GM12872 (cell line): Measurements from ENCODE around the gene NFIA.

ENCODE experiments used
- TF ChIP-seq, protein P1 (sequence below): IDR thresholded peaks from 3 replicates; pipeline ENCODE4 v1.5.1; 2011; ENCODE audit warnings: low read depth, mild to moderate bottlenecking, low read length, moderate library complexity; ENCODE audit not compliant: insufficient read depth

Gene NFIA

DNA sequence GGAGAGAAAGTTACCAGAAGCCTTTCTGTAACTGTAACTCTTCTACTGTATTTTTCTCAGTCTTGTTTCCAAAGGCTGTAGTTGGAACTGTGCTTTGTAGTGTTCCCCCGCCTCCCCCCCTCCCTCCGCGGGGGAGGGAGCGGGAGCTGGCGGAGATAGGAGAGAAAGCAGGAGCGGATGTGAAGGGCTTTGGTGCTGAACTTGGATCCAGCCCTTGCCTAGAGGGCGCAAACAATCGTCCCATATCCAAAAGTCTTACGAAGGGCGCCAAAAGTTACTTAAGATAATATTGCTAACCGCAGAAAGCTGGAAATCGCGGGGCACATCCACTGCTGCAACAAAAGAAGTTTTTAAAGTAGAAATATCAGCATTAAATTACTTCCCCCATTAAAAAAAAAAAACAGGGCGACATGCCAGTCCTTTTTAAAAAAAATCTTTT is 2.4 kb upstream of the NFIA start:
- TF ChIP-seq, protein P1, sequence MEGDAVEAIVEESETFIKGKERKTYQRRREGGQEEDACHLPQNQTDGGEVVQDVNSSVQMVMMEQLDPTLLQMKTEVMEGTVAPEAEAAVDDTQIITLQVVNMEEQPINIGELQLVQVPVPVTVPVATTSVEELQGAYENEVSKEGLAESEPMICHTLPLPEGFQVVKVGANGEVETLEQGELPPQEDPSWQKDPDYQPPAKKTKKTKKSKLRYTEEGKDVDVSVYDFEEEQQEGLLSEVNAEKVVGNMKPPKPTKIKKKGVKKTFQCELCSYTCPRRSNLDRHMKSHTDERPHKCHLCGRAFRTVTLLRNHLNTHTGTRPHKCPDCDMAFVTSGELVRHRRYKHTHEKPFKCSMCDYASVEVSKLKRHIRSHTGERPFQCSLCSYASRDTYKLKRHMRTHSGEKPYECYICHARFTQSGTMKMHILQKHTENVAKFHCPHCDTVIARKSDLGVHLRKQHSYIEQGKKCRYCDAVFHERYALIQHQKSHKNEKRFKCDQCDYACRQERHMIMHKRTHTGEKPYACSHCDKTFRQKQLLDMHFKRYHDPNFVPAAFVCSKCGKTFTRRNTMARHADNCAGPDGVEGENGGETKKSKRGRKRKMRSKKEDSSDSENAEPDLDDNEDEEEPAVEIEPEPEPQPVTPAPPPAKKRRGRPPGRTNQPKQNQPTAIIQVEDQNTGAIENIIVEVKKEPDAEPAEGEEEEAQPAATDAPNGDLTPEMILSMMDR, result no peak

DNA sequence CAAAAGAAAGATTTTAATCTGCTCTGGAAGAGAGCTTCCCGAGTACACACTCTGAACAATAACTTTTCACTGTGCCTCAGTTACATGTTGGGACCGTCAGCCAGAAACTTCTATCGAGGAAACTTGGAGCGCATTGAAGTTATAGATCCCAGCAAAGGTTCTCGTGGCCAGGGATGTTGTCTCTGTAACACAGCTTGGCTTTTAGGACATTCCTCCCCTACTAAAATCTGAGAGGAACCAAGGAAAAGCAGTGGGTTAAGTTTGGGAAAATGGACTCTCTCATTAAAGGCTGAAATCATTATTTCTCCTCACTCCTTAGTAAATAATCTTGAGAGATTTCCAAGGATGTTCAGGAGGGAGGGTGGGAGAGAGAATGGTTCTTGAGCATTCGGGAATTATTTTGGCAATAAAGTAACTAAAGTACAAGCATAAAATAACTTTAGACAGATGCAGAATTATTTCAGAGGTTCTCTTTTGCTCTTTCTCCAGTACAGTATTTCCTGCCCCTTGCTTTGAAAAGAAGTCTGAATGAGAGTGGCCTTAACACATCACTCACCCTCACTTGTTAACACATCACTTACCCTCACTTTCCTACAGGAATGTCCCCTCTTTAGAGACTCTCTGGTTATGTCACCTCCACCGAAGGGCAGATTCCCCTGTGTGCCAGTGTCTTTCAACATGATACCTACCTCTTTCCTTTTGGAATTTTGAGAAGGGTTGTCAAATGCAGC is 1.8 kb upstream of the NFIA start:
- TF ChIP-seq, protein P1, result no peak

DNA sequence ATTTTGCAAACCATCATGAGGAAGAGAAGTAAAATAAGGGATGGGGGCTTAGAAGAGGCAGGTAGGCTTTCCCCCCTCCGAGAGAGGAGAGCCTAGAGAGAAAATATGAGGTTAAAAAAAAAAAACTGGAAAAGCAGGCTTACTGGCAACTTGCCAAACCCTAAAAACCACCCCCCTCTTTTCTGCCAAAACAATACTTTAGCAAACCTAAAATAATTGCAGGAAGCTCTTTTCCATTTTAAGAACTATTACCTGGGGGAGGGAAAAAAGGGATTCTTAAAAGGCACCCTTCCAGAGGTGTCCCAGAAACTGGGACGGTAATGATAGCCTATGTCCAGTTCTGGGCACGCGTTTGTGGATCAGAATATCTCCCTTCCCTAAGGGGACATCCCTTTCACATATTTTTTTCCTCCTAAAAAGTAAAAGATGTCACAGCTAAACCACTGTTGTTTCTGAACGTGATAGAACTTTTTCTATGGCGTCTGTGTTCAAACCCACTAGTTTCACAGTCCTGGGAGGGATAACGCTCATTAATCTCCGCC is 1.1 kb upstream of the NFIA start:
- TF ChIP-seq, protein P1, result no peak

DNA sequence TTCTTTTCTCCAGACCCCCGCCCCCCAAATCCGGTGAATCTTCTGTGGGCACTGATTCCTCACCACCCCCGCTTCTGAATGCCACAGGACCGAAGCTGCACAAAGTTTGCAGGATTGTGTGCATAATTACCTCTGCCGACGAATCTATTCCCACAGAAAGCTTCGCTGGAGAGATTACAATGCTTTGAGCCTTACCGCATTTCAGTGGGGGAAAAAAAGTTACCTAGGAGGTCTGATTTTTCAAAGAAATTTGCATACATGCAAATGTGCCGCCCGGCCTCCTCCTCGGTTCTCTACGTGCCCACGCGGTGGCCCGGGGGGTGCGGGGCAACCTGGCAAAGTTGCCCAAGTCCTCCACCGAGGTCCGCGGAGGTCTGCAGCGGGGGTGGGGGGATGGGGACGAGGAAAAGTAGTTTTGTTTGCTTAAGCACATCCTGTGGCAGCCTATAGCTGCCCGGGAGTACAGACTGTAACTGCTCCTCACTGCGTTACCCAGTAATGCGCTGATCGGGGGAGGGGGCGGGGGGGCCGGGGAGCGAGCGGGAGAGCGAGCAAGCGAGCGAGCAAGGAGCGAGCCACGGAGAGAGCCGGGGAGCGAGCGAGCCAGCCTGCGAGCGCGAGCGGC is 563 bp upstream of the NFIA start:
- TF ChIP-seq, protein P1, result no peak

DNA sequence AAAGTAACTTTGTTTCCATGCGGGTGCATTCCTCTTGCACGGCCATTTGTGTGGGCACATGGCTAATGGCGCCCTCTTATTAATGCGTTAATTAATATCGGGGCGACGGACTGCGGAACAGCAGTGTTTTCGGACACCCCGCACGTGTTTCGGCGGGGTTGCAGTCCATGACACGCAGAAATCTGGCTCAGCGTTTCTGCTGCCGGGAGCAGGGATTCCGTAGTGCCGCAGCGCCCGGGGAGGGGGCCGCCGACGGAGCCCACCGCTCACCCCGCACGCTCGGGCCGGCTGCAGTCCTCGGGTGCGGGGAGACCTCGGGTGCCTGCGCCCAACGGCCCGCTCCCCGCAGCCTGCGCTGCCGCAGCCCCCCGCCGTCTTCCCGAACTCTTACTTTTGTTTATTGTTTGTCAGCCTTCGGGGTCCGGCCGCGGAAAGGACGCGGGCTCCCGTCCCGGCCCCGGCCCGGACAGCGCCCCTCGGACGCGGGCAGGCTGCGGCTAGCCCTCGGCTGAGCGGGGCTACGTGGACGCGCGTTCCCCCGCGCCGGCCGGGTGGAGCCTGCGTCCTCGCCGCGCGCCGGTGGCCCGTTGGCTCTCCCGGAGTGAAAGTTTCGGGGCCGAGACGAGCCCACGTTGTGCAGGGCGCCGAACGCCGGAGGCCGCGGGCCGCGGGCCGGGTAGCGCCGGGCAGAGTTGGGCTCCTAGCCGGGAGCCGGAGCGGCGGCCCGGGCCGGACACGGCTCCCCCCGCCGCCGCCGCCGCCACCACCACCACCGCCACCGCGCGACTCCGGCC is 849 bp downstream of the NFIA start:
- TF ChIP-seq, protein P1, result no peak

DNA sequence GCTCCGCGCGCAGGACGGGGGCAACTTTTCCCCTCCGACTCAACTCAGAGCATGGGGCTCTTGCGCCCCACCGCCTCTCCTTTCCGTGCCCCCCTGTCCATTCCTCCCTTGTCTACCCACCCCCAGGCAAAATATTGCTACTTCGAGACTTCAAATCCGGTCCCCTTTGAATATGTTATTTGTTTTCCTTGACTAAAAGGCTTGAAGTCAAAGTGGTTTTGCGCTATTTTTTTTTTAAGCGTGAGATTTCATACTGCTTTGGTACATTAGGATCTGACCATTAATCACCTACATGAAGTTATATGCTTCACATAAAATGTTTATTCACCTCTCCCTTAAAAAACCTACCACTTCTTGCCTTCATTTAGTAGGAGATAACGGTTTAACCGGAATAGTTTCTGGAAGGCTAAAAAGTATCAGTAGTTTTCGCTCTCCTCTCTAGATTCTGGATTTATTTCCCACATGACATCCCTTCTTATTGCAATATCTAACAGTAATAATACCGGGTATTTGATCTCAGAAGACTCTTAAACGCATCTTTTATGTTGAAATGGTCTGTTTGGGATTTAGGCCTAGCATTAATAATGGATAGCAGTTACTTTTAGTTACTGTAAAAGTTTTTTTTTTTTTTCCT is 1.6 kb downstream of the NFIA start:
- TF ChIP-seq, protein P1, result no peak
